Measurements from ENCODE around the gene IDH3B.
"Not testable (repeated sequence)": the region's sequence is repeated elsewhere in the genome, so short reads cannot be mapped to it uniquely, and the experiment has no call there.

IDH3B gene

GRCh38 chr20:2663887-2664719 is at the start of gene IDH3B:
TSS of gene IDH3B (minus strand) at chr20:2664216. CDS start at chr20:2664188, 28 bp downstream.
- DNase-seq = peak; percentile 96

DNA sequence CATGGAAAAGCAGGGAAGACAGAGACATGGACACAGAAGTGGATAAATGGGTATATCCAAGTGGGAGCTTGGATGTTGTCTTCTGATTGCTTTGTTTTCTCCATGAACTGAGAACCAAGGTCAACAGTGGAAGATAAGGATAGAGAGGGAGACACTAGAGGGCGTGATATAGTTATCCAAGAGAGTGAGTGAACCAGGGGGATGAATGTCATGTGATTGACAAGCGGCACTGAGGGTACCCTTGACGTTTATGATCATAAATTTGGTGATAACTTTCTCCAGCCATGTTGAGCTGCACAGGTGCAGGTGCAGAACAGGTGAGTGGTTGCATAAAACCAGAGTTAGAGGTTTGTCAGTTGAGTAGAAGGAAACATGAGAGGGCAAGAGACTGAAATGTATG is 49.3 kb upstream of the IDH3B start:
- peak; percentile 38 for DNase-seq

DNA sequence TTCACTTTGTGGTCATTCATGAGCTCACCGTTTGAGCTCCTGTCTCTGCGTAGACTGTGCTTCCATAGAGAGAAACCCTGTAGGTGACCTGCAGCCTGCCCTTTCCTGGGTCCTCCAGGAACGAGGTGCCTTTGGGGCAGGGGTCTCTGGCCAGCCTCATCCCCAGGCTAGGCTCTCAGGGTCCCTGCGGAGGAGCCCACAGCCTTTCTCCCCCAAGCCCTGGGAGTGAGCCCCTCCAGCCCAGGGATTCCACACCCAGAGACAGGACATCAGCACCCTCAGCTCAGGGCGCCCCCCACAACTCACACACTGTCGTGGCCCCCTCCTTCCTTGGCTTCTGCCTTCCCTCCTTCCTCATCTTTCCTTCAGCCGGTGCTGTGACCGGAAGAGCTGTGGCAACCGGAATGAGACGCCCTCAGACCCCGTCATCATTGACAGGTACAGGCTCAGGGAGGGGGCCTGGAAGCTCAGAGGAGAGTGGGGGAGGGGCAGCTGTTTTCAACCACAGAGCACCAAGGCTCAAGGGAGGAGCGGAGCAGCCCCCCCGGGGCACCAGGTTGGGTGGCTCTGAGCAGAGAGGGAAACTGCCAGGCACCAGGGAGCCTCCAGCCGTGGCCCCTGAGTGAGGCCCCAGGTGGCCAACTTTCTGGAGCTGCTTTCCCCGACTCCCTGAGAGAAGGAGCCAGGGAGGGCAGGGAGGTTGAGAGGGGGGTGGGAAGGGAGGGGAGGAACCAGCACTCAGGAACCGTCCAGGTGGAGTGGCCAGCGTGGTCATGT is 45.4 kb upstream of the IDH3B start:
- DNase-seq = no peak

- no peak for DNase-seq
Observed at GRCh38 chr20:2708665-2709064, 44.6 kb upstream of the IDH3B start.

- DNase-seq = no peak
Observed at GRCh38 chr20:2708073-2708415, 44.0 kb upstream of the IDH3B start.

DNA sequence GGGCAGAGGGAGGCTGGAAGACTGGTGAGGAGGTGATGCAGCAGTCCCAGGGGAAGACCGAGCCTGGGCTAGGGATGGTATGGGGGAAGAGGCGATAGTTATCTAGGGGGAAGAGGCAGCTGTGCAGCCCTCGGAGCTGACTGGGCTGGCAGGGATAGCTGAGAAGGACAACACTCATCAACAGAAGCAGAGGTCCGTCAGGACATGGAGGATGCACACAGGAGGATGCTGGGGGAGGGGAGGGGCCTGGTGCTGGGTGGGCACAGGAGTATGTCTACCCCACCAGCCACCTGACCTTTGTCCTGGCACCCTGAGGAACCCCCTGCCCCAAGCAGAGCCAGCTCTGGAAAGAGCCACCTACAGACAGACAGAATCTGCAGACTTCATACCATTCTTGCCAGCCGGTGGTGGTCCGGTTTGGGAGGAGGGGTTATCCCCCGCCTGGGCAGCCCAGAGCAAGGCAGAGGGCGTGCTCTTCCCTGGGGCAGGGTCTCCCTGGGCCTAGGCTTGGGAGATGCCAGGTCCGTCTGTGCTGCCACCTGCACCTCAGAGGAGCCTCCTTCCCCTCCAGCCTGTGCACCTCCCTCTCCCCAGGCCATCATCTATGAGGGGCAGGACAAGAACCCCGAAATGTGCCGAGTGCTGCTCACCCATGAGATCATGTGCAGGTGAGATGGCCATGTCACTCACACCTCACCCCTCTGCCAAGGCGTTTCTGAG is 43.5 kb upstream of the IDH3B start:
- no peak for DNase-seq

- no peak for DNase-seq
Observed at GRCh38 chr20:2706688-2707352, 42.8 kb upstream of the IDH3B start.

DNA sequence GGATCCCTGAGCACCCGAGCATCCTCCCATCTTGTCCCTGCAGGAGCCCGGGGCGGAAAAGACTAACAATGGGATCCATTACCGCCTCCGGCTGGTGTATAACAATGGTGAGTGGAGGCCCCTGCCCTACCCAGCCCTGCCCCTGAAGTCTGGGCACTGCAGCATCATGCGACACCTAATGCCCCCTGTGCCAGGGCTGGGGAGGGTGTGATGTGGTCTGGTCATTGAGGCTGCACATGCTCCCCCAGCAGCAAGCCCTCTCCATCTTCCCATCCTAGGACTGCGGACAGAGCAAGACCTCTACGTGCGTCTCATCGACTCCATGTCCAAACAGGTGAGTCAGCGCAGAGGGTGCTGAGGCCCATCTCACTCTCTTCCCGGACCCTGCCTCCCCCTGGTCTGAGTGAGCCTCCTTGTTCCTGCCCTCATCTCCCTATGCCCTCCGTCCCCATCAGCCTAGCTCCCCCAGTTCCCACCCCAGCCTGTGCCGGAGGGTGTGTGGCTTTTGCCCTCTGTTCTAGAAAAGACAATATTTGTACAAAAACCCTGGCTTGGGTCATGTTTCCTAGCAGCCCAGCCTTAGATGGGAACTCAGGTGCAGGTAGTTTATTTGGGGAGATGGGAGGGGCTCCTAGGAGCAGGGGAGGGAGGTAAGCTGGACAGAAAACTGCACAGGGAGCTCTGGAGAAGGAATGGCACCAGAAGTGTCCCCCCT is 42.1 kb upstream of the IDH3B start:
- DNase-seq = no peak

DNA sequence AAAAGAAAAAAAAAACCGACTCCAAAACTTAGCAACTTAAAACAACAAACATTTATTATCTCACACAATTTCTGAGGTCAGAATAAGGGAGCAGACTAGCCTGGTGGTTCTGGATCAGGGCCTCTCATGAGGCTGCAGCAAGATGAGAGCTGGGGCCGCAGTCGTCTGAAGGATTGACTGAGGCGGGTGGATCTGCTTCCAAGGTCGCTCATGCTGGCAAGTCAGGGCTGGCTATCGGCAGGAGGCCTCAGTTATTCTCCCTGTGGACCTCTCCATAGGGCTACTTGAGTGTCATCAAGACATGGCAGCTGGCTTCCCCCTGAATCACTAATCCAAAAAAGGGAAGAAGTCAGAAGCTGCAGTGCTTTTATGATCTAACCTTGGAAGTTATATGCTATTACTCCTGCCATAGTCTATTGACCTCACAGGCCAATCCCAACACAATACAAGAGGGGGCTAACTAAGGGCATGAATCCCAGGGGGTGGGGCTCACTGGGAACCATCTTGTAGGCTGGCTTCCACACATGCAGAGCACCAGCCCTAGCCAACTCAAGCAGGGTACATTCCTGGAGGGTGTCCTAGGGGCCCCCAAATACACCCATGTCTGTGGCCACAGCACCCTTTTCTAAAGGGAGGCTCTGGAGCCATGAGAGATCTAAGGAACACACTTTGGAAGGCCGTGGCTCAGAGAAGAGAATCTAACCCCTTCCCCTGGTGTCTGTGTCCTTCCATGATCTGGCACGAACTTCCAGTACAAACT is 39.9 kb upstream of the IDH3B start:
- DNase-seq = no peak

DNA sequence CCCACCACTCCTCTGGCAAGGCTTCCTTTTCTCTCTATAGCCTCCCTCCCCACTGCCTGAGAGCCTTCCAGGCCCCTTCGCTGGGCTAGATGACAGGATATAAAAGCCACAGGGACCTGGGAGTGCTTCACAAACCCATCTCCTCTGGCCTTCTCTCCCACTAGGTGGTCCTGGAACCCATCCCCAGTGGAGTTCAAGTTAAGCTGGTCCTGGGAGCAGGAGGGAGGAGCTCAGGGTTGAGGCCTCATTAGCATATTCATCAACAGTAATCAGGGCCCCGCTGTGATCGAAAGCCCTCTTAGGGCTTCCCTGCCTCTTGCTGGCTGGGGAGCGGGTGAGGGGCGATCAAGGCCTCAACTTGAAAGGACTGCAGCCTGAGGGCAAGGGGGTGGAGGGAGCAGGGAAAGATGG is 37.7 kb upstream of the IDH3B start:
- DNase-seq = no peak

DNA sequence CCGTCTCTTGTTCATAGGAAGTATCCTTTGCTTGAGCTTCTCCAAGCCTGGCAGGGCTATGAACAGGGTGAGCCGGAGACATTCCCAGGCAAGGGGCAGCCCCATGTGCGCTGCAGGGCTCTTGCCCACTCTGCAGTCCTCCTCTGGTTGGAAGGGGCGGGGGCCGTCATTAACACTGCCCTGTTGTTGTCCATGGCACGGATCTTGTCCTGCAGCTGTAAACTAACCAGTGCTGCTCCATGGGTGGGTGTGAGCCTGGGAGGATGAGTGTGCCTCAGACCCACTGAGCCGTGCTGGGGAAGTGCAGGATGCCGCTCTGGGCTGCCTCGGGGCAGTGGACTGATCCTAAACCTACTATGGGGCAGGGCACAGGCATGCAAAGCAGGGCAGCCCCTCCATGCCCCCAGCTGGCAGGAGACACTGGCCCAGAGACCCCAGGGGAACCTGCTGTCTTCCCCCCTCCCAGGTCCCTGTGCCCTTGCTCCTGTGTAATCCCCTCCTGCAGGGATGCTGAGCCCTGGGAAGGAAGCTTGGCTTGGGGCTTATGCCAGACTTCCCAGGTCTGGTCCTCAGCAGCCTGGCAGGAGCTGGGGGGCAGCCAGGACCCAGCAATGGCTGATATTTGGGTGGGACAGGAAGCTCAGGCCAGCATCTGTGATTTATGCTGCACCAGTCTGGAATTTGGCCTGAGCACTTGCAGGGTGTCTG is 37.1 kb upstream of the IDH3B start:
- DNase-seq = no peak

DNA sequence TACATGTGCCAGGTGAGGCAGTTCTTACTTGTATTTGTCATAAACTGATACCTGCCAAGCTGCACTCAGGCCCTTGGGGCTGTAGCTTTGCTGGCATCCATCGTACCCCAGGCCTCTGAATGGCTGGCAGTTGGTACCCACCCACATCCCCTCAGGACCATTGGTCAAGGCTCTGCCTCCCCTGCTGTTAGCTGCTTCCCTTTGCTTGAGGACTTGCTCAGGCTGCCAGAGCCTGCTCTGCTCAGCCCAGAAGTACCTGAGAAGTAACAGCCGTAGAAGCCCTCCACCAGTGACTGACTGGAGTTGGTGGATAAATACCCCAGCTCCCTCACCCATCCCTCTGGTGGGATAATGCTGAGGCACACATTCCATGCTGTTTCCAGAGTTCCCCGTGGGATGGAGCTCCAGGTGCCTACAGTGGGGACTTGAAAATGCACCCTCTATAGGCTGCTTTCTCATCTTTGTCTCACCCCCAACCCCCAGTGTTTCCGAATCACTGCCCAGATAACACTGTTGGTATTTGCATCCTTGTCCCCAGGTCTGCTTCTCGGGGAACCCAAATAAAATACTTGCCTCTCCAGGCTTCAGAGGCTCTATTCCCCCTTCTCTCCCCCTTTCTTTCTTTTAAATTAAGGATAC is 35.9 kb upstream of the IDH3B start:
- DNase-seq = no peak

- no peak for DNase-seq
Observed at GRCh38 chr20:2698912-2699311, 34.9 kb upstream of the IDH3B start.

GRCh38 chr20:2698186-2698817 is 34.3 kb upstream of the IDH3B start:
- DNase-seq = no peak

DNA sequence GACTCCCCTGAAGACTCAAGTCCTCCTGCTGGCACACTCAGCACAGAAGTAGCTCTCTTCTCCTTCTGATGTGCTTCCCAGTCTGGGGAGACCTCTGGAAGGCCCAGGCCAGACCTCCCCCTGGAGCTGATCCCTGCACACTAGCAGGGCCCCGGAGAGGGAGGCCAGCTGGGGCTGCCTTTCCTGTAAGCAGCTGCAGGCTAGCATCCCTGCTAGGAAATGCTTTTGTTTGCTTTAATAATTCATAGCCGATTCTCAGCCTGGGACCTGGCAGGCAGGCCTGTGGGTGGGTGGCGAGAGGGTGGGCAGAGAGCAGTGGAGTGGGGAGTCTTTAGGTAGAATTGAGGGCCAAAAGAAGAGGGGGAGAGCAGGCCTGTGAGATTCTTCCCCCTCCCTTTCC is 33.8 kb upstream of the IDH3B start:
- DNase-seq = no peak

- no peak for DNase-seq
Observed at GRCh38 chr20:2696646-2697045, 32.6 kb upstream of the IDH3B start.

- DNase-seq = not testable (repeated sequence)
Observed at GRCh38 chr20:2695984-2696525, 32.0 kb upstream of the IDH3B start.

GRCh38 chr20:2695206-2695983 is 31.4 kb upstream of the IDH3B start:
- DNase-seq = no peak

DNA sequence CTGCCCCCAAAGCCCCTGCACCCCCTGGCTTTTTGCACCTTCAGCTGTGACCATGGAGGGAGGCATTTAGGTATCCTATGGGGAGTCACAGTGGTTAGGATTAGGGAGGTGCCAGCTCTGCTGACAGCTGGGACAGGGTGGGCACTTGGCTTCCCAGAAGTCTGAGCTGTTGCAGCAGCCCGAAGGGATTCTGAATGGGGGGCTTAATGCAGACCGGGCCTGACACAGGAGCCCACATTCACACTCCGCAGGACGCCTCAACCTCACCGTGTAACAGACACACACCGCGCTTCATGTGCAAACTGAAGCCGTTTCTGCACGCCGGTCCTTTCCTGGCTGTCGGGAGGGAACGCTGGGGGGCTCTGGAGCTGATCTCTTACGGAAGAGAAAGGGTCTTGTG is 30.5 kb upstream of the IDH3B start:
- DNase-seq = no peak

Data from NCI-H748 treated with DMSO at 0.1 percent for 48 hours (cell line).